HG02981 (cell line): ENCODE results near the gene TNIP2.
A peak's percentile ranks its signal among the peaks of the same experiment; 100 is the strongest.
"Not testable (repeated sequence)": the region's sequence is repeated elsewhere in the genome, so short reads cannot be mapped to it uniquely, and the experiment has no call there.

Source experiments
- ATAC-seq: cut with Tn5 transposase; IDR thresholded peaks from one replicate; pipeline ENCODE4 v1.9.1; 2021; ENCODE audit warnings: mild to moderate bottlenecking, moderate library complexity; ENCODE audit not compliant: unreplicated experiment

The TNIP2 gene

GRCh38 chr4:2794486-2795299 lies 38.6 kb upstream of the TNIP2 start:
- ATAC-seq: no peak

GRCh38 chr4:2793586-2794485 lies 37.7 kb upstream of the TNIP2 start:
- no peak for ATAC-seq

GRCh38 chr4:2792711-2793585 lies 36.8 kb upstream of the TNIP2 start, which contains the start of gene SH3BP2:
TSS of gene SH3BP2 (plus strand) at chr4:2793085. CDS start at chr4:2820618, 27,533 bp downstream.
- no peak for ATAC-seq

- ATAC-seq: no peak
Observed at GRCh38 chr4:2792396-2792710, 36.2 kb upstream of the TNIP2 start.

GRCh38 chr4:2791518-2792395 lies 35.6 kb upstream of the TNIP2 start:
- no peak for ATAC-seq

- no peak for ATAC-seq
Observed at GRCh38 chr4:2790583-2791517, 34.7 kb upstream of the TNIP2 start.

GRCh38 chr4:2789793-2790582 lies 33.9 kb upstream of the TNIP2 start:
- no peak for ATAC-seq

GRCh38 chr4:2789351-2789750 lies 33.2 kb upstream of the TNIP2 start:
- ATAC-seq: no peak

- ATAC-seq: no peak
Observed at GRCh38 chr4:2788532-2789103, 32.5 kb upstream of the TNIP2 start.

- no peak for ATAC-seq
Observed at GRCh38 chr4:2788101-2788500, 32.0 kb upstream of the TNIP2 start.

- peak; percentile 54 for ATAC-seq
Observed at GRCh38 chr4:2787230-2788100, 31.3 kb upstream of the TNIP2 start.

GRCh38 chr4:2786794-2787229 lies 30.7 kb upstream of the TNIP2 start:
- ATAC-seq: no peak

GRCh38 chr4:2786152-2786671 lies 30.1 kb upstream of the TNIP2 start:
- ATAC-seq: no peak

- no peak for ATAC-seq
Observed at GRCh38 chr4:2785613-2786012, 29.5 kb upstream of the TNIP2 start.

- ATAC-seq: no peak
Observed at GRCh38 chr4:2783790-2784189, 27.7 kb upstream of the TNIP2 start.

- no peak for ATAC-seq
Observed at GRCh38 chr4:2781911-2782310, 25.8 kb upstream of the TNIP2 start.

- ATAC-seq: not testable (repeated sequence)
Observed at GRCh38 chr4:2780643-2781042, 24.5 kb upstream of the TNIP2 start.
